Measurements from ENCODE around the gene PTX4.

PTX4 gene

GRCh38 chr16:1514507-1514906 lies 25.8 kb upstream of the PTX4 start:
- no peak for TF ChIP-seq CTCF (IDR thresholded peaks at IDR 0.05)

DNA sequence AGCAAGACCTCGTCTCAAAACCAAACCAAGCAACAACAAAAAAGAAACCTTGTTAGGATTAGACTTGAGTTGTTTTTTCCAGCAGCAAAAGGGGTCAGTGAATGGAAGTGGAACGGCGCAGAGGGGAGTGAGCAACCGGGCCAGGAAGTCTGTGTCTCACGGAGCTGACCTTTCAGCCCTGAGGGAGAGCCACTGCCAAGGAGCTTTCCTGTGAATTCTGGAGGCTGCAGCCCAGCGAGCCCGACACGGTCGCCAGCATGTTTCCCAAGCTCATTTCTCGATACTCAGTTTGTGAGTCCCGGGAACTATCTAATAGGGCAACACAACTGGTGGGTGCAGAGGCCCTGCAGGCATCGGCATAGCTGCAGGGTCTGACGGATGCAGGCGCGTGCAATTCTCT lies 24.0 kb upstream of the PTX4 start:
- no peak for TF ChIP-seq CTCF (IDR thresholded peaks at IDR 0.05)

DNA sequence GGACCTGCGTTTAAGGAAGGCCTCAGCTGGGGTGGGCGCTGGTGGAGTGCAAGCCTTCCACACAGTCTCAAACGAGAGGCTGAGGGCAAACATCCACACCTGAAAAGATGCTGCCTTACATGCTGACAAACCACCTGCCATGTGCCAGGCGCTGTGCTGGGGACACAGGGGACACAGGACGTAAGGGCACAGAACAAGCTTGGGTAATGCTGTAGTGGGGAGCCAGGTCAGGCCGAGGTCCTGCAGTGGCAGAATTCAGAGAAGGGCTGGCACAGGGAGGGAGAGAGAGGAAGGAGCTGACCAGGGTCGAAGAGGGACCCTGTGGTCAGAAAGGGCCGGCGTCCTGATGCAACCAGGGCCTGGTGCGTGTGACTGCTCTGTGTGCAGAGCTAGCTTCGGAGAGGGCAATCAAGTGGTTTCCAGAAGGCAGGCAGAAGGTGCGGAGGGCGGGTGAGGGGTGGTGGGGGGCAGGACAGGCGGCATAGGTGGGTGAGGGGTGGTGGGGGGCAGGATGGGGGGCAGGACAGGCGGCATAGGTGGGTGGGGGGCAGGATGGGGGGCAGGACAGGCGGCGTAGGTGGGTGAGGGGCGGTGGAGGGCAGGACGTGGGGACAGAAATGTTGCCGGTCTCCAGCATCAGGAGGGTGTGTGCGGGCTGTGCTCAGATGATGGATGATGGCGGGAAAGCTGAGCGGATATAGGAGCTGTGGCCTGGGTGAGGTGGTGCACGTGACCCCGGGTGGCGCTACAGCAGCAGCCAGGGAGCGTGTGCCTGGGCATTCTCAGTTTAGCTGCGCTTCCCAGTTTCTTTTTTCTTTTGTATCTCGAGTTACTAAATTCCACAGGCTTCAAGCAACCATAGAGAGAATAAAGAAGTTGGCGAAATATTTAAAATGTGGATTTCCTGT lies 23.2 kb upstream of the PTX4 start:
- TF ChIP-seq CTCF (IDR thresholded peaks at IDR 0.05), result no peak

- TF ChIP-seq CTCF (IDR thresholded peaks at IDR 0.05), result no peak
These were observed 22.2 kb upstream of the PTX4 start for GRCh38 chr16:1510941-1511351.

DNA sequence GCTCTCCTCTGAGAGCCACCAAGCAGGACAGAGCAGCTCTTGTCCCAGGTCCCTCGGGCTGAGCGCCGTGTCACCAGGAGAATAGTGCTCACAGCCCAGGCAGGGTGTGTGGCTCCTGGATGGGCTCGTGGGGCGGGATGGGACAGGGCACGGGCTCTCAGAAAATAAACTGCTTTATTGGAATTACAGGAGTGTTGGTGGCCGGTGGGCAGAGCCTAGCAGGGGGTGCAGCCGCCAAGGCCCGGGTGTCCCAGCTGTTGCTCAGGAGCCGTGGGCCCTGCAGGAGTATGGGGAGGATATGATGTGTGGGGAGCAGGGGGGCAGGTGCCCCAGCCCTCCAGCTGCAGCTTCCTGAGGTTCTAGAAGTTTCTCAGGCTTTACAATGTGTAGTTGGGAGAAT lies 21.5 kb upstream of the PTX4 start:
- TF ChIP-seq CTCF (IDR thresholded peaks at IDR 0.05), result no peak

DNA sequence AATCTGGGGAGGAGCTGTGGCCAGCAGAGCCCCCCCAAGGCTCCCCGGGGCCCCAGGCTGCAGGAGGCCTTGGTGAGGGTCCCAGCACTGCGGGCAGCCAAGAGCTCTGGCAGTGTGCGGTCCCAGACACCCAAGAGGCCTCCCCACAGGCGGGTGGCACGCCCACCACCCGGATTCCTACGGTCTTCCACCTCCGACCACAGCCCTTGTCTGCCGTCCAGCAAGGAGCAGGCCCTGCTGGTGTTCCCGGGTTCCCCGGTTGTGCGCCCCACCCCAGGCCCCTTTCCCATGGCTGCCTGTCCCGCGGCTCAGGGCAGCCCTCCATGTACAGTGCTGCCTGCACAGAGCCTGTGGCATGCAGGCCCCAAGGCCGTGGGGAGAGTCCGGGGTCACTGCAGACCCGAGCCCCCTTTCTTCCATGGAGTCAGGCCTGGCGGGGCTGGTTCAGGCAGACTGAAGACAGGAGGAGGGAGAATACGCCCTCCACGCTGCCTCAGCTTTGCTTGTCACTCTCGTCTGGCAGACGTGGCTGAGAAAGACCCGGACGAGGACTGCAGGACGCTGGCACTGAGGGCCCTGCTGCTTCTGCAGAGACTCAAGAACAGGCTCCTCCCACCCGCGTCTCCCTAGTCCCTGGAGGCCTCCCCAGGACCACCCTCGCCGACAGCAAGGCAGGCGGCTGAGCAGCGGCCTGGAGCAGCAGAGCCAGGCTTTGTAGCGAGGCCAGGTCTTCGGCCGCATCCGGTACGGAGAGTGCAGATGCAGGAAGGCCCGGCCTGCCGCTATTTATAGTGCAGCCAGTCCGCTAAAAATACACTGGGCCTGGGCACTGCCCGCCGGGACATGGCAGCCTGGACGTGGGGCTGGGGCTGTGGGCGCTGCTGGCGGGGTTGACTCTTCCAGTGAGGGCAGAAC lies 20.8 kb upstream of the PTX4 start:
- no peak for TF ChIP-seq CTCF (IDR thresholded peaks at IDR 0.05)

- no peak for TF ChIP-seq CTCF (IDR thresholded peaks at IDR 0.05)
These were observed 19.9 kb upstream of the PTX4 start for GRCh38 chr16:1508494-1509187.
